Activated CD4-positive, CD25-positive, alpha-beta regulatory T cell treated with anti-CD3 and anti-CD28 coated beads, Interleukin-2, amount 50 U/mL, for 24 hours (primary cell): Measurements from ENCODE around the gene CCNG2.
"Not testable (repeated sequence)": the region's sequence is repeated elsewhere in the genome, so short reads cannot be mapped to it uniquely, and the experiment has no call there.

Source experiments
- ATAC-seq, 2 donors: fragments of 150-1000 bp; cut with Tn5 transposase; one replicate each; pipeline ENCODE4 v1.10.0; 2021; ENCODE audit warnings: mild to moderate bottlenecking in 1 of 2, moderate library complexity in 1 of 2

CCNG2 gene

GRCh38 chr4:77156912-77157858 is at the start of gene CCNG2:
Gene CCNG2 (plus strand): TSS chr4:77157207. CDS start chr4:77158533, 1,326 bp downstream.
- peak; percentile 11 to 17 for ATAC-seq

- ATAC-seq, result no peak
Measured at GRCh38 chr4:77110730-77111129, 46.3 kb upstream of the CCNG2 start.

GRCh38 chr4:77113069-77113468 is 43.9 kb upstream of the CCNG2 start:
- ATAC-seq, result no peak

GRCh38 chr4:77117721-77118120 is 39.3 kb upstream of the CCNG2 start:
- ATAC-seq, result no peak

GRCh38 chr4:77120886-77121508 is 36.0 kb upstream of the CCNG2 start:
- ATAC-seq, result peak in 1 of 2 donors; percentile 27

GRCh38 chr4:77121736-77122240 is 35.2 kb upstream of the CCNG2 start:
- no peak for ATAC-seq

- no peak for ATAC-seq
Measured at GRCh38 chr4:77122656-77123055, 34.4 kb upstream of the CCNG2 start.

GRCh38 chr4:77123411-77123810 is 33.6 kb upstream of the CCNG2 start:
- no peak for ATAC-seq

- ATAC-seq, result no peak
Measured at GRCh38 chr4:77124576-77124975, 32.4 kb upstream of the CCNG2 start.

GRCh38 chr4:77125961-77126360 is 31.0 kb upstream of the CCNG2 start:
- no peak for ATAC-seq

- no peak for ATAC-seq
Measured at GRCh38 chr4:77126809-77127208, 30.2 kb upstream of the CCNG2 start.

GRCh38 chr4:77127215-77127614 is 29.8 kb upstream of the CCNG2 start:
- ATAC-seq, result no peak

GRCh38 chr4:77127837-77128621 is 29.0 kb upstream of the CCNG2 start:
- ATAC-seq, result no peak

- no peak for ATAC-seq
Measured at GRCh38 chr4:77132652-77133312, 24.2 kb upstream of the CCNG2 start.

GRCh38 chr4:77137448-77137847 is 19.6 kb upstream of the CCNG2 start:
- ATAC-seq, result not testable (repeated sequence)

- ATAC-seq, result no peak
Measured at GRCh38 chr4:77141964-77142645, 14.9 kb upstream of the CCNG2 start.

GRCh38 chr4:77142646-77143028 is 14.4 kb upstream of the CCNG2 start:
- no peak for ATAC-seq

GRCh38 chr4:77143091-77143490 is 13.9 kb upstream of the CCNG2 start:
- ATAC-seq, result no peak

- no peak for ATAC-seq
Measured at GRCh38 chr4:77145842-77146185, 11.2 kb upstream of the CCNG2 start.

- ATAC-seq, result peak; percentile 62 to 73
Measured at GRCh38 chr4:77146186-77147078, 10.6 kb upstream of the CCNG2 start.
